ENCODE measurements around the gene ARID4B.

DNA sequence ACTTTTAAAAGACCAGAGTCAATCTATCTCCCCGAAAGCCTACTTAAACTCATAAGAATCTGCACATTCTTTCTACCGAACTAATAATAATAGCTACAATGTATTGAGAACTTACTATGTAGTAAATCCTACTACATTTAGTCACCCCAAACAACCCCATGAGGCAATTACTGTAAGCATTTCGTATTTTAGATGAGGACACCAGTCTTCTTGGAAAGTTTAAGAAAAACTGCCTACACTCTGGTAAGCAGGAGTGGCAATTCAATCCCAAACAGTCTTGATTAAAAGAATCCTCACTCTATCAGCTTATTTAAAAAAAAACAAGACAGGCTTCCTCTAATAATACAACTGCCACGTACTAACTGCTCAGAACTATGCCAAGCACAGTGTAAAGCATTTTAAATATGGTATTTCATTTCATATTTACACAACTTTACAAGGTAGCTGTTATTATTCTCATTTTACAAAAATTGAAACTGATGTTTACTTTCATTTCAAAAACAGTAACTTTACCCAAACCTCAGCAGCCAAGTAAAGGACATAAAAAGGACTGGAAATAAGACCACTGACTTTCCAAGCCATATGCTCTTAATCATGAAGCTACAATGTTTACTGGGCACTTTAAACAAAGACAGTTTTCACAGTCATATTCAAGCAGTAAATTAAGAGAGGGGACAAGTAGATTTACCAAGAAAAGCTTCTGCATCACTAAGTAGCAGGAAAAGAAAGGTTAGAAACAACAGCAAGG, 13.9 kb downstream of the ARID4B start:
- TF ChIP-seq CTCF (IDR thresholded peaks at IDR 0.05) (no peak), POLR2A (IDR thresholded peaks at IDR 0.05) (no peak)

Data from Peyer's patch (tissue), 4 donors.